A673 (cell line): ENCODE measurements around the gene SORCS3.

Experiments
- EZH2 ChIP-seq: fragments of 200-600 bp; sonication (generic); IDR thresholded peaks from 2 replicates; pipeline ENCODE4 v1.6.1; 2017; ENCODE audit warnings: borderline replicate concordance, low read depth, mild to moderate bottlenecking, mixed read lengths, antibody characterized with exemption, low read length; ENCODE audit not compliant: poor library complexity, severe bottlenecking
- TF ChIP-seq, protein P1 (sequence below): fragments of 300-800, 200-600 bp; sonication (generic); conservative IDR thresholded peaks from 2 replicates; pipeline ENCODE4 v1.5.1; 2017; ENCODE audit warnings: low read depth, mild to moderate bottlenecking, antibody characterized with exemption, low read length, moderate library complexity, mixed read lengths

DNA sequence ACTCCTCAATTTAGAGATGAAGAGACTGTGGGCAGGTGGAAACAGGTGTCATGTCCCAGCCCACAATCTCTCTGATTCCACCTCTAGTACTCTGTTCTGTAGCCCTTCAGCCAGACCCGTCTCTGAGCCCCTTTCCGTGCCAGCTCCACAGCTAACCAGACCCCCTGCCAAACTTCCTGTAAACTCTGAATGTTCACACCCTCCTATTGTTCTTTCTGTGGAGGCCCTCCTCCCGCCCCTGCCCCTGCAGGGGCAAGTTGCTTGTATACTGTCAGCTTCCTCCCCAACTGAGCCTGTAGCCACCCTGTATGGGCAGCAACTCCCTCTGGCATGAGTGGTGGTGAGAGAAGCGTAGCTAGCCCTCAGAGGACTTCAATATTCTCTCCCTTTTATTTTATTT is 520.7 kb downstream of the SORCS3 start:
- TF ChIP-seq, protein P1, sequence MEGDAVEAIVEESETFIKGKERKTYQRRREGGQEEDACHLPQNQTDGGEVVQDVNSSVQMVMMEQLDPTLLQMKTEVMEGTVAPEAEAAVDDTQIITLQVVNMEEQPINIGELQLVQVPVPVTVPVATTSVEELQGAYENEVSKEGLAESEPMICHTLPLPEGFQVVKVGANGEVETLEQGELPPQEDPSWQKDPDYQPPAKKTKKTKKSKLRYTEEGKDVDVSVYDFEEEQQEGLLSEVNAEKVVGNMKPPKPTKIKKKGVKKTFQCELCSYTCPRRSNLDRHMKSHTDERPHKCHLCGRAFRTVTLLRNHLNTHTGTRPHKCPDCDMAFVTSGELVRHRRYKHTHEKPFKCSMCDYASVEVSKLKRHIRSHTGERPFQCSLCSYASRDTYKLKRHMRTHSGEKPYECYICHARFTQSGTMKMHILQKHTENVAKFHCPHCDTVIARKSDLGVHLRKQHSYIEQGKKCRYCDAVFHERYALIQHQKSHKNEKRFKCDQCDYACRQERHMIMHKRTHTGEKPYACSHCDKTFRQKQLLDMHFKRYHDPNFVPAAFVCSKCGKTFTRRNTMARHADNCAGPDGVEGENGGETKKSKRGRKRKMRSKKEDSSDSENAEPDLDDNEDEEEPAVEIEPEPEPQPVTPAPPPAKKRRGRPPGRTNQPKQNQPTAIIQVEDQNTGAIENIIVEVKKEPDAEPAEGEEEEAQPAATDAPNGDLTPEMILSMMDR = no peak
- TF ChIP-seq EZH2 = no peak
